DOHH2 (cell line): ENCODE results near the gene TTC28.

ENCODE experiments used
- CTCF ChIP-seq: fragments of 200-600 bp; sonication (generic); IDR thresholded peaks from one replicate; pipeline ENCODE4 v1.5.1; 2014; ENCODE audit warnings: antibody characterized with exemption, mild to moderate bottlenecking, low read depth, low read length; ENCODE audit not compliant: poor library complexity, severe bottlenecking
- EZH2phosphoT487 ChIP-seq: fragments of 200-600 bp; sonication (generic); IDR thresholded peaks from 2 replicates; pipeline ENCODE4 v1.6.1; 2017; ENCODE audit warnings: borderline replicate concordance, mild to moderate bottlenecking, antibody characterized with exemption, low read length, moderate library complexity, mixed read lengths

- TF ChIP-seq CTCF (no peak), EZH2phosphoT487 (no peak)
Measured at GRCh38 chr22:28346308-28346707, 333.3 kb downstream of the TTC28 start.
